IMR-90 (cell line): ENCODE measurements around the gene ZNF236. TPM values are rescaled to one million over a fixed set of nuclear protein-coding genes. Genes with fewer than 3 reads are reported as not detected.

Experiments used
- ATAC-seq: fragments of 200-7000 bp; cut with Tn5 transposase; 2 replicates; pipeline ENCODE4 v1.9.1; 2020; ENCODE audit warnings: low read depth, mild to moderate bottlenecking, moderate library complexity
- BruUV-seq: library from RNA; stranded (reverse); fragments of 400-500 nt; replicated peaks from 2 replicates; lab custom pipeline; 2021; lab: Mats Ljungman, UMichigan
- CTCF ChIA-PET: fragments of 300-600 bp; formaldehyde crosslinking; extraction: SDS; loops from one replicate; lab custom pipeline; 2021; ENCODE audit warnings: antibody characterized with exemption; lab: Yijun Ruan, JAX
- POLR2A ChIA-PET: fragments of 300-600 bp; sonication (Branson Sonifier 250); formaldehyde crosslinking; loops from one replicate; lab custom pipeline; 2022; ENCODE audit warnings: antibody characterized with exemption; ENCODE audit not compliant: unreplicated experiment; lab: Charles Lee
- DNase-seq: peaks from one replicate; pipeline ENCODE4 v3.0.0; 2013
- H2AFZ ChIP-seq: replicated peaks from 2 replicates; pipeline ENCODE3; 2013; ENCODE audit warnings: low read length, mild to moderate bottlenecking; ENCODE audit not compliant: poor library complexity
- H2AK5ac ChIP-seq: 2 replicates; pipeline ENCODE4 v1.6.1; 2013; ENCODE audit warnings: low read depth, low read length, inconsistent platforms
- H2AK9ac ChIP-seq: replicated peaks from 2 replicates; pipeline ENCODE3; 2013; ENCODE audit warnings: mild to moderate bottlenecking, low read depth, low read length, moderate library complexity; ENCODE audit not compliant: poor library complexity
- H2BK120ac ChIP-seq: 2 replicates; pipeline ENCODE4 v1.6.1; 2013; ENCODE audit warnings: low read depth, low read length, inconsistent platforms
- H2BK15ac ChIP-seq: 3 replicates; pipeline ENCODE4 v1.6.1; 2013; ENCODE audit warnings: low read depth, low read length, inconsistent platforms
- H2BK20ac ChIP-seq: 2 replicates; pipeline ENCODE4 v1.6.1; 2013; ENCODE audit warnings: low read depth, mild to moderate bottlenecking, inconsistent platforms, low read length, moderate library complexity
- H2BK5ac ChIP-seq: 2 replicates; pipeline ENCODE4 v1.6.1; 2013; ENCODE audit warnings: mild to moderate bottlenecking, low read depth, low read length, inconsistent platforms; ENCODE audit not compliant: poor library complexity, severe bottlenecking
- H3K14ac ChIP-seq: replicated peaks from 2 replicates; pipeline ENCODE4 v1.6.1; 2013; ENCODE audit warnings: low read depth, low read length, inconsistent platforms
- H3K18ac ChIP-seq: 2 replicates; pipeline ENCODE4 v1.6.1; 2013; ENCODE audit warnings: low read depth, low read length, control low read depth
- H3K23ac ChIP-seq: 2 replicates; pipeline ENCODE4 v1.6.1; 2013; ENCODE audit warnings: low read depth, low read length, inconsistent platforms
- H3K27ac ChIP-seq: 2 replicates; pipeline ENCODE4 v1.5.1; 2013; ENCODE audit warnings: mild to moderate bottlenecking, control low read depth, low read length; ENCODE audit not compliant: insufficient read depth
- H3K27me3 ChIP-seq: 2 replicates; pipeline ENCODE4 v1.6.1; 2013; ENCODE audit warnings: low read length; ENCODE audit not compliant: control insufficient read depth, insufficient read depth
- H3K36me3 ChIP-seq: 2 replicates; pipeline ENCODE4 v1.6.1; 2013; ENCODE audit warnings: low read length, mixed read lengths; ENCODE audit not compliant: control insufficient read depth, insufficient read depth
- H3K4ac ChIP-seq: 2 replicates; pipeline ENCODE4 v1.6.1; 2013; ENCODE audit warnings: low read depth, low read length, inconsistent platforms
- H3K4me1 ChIP-seq: 2 replicates; pipeline ENCODE4 v1.6.1; 2013; ENCODE audit warnings: low read length, mixed read lengths; ENCODE audit not compliant: control insufficient read depth, insufficient read depth
- H3K4me2 ChIP-seq: 2 replicates; pipeline ENCODE4 v1.6.1; 2013; ENCODE audit warnings: low read depth, mild to moderate bottlenecking, control low read depth, low read length, moderate library complexity
- H3K4me3 ChIP-seq: 2 replicates; pipeline ENCODE4 v1.5.1; 2013; ENCODE audit warnings: low read depth, mild to moderate bottlenecking, control low read depth, low read length, moderate library complexity; ENCODE audit not compliant: insufficient read depth
- H3K56ac ChIP-seq: 2 replicates; pipeline ENCODE4 v1.6.1; 2013; ENCODE audit warnings: low read length, inconsistent platforms; ENCODE audit not compliant: insufficient read depth; ENCODE audit errors: extremely low read depth
- H3K79me1 ChIP-seq, 2 experiments: 2 replicates each; pipeline ENCODE4 v1.6.1; 2013; ENCODE audit warnings: low read length in 2 of 2, inconsistent platforms in 1 of 2, low read depth in 1 of 2
- H3K9ac ChIP-seq: 2 replicates; pipeline ENCODE4 v1.6.1; 2013; ENCODE audit warnings: low read depth, low read length, control low read depth
- H3K9me1 ChIP-seq: 2 replicates; pipeline ENCODE4 v1.6.1; 2013; ENCODE audit warnings: low read length, inconsistent platforms; ENCODE audit not compliant: insufficient read depth
- H3K9me3 ChIP-seq: 2 replicates; pipeline ENCODE4 v1.6.1; 2013; ENCODE audit warnings: low read length; ENCODE audit not compliant: control insufficient read depth, insufficient read depth
- H4K20me1 ChIP-seq: 2 replicates; pipeline ENCODE4 v1.6.1; 2013; ENCODE audit warnings: low read length, inconsistent platforms; ENCODE audit not compliant: insufficient read depth
- H4K5ac ChIP-seq: 2 replicates; pipeline ENCODE4 v1.6.1; 2013; ENCODE audit warnings: mild to moderate bottlenecking, low read depth, low read length, control low read depth
- H4K8ac ChIP-seq, 2 experiments: 2 replicates each; pipeline ENCODE4 v1.6.1; 2013; ENCODE audit warnings: low read depth in 2 of 2, low read length in 2 of 2, control low read depth in 1 of 2, inconsistent platforms in 1 of 2
- H4K91ac ChIP-seq: 2 replicates; pipeline ENCODE4 v1.6.1; 2013; ENCODE audit warnings: low read depth, low read length, inconsistent platforms; ENCODE audit not compliant: insufficient read depth
- FOS ChIP-seq: fragments of 150-350 bp; IDR thresholded peaks from 2 replicates; pipeline ENCODE4 v1.6.1; 2016; ENCODE audit warnings: low read depth, low read length
- MAFK ChIP-seq: IDR thresholded peaks from 2 replicates; pipeline ENCODE4 v1.6.1; 2012; ENCODE audit warnings: low read depth, low read length, improper control_type of control experiment
- MAZ ChIP-seq: IDR thresholded peaks from 2 replicates; pipeline ENCODE4 v1.6.1; 2012; ENCODE audit warnings: low read depth, mild to moderate bottlenecking, low read length, improper control_type of control experiment, moderate library complexity, borderline replicate concordance
- SMC3 ChIP-seq: fragments of 150-350 bp; IDR thresholded peaks from 2 replicates; pipeline ENCODE4 v1.6.1; 2016; ENCODE audit warnings: low read depth, mild to moderate bottlenecking, antibody characterized with exemption, low read length, moderate library complexity
- WGBS, 2 experiments: methylation state at CpG; one replicate each; pipeline versions ENCODE4 v1.1.5 to v1.1.7; 2013; ENCODE audit warnings: missing lambda C conversion rate in 2 of 2; ENCODE audit not compliant: insufficient read length in 1 of 2; ENCODE audit errors: extremely low coverage in 2 of 2; 5-methylcytosine and 5-hydroxymethylcytosine counted together
- dilution Hi-C: fragments of 300-500 bp; cut with HindIII; formaldehyde crosslinking; loops from one replicate; pipeline ENCODE4 v1.14.3; 2018; ENCODE audit warnings: low sequenced_read_pairs; ENCODE audit not compliant: unreplicated experiment
- in situ Hi-C: fragments of 300-500 bp; cut with MboI; formaldehyde crosslinking; loops from 3 replicates; pipeline ENCODE4 v1.14.3; 2019; ENCODE audit warnings: low sequenced_read_pairs, inconsistent platforms, mixed read lengths
- intact Hi-C: fragments of 100-400 bp; cut with micrococcal nuclease; formaldehyde crosslinking; loops from 2 replicates; pipeline ENCODE4 v1.10.0; 2022
- polyA plus RNA-seq, 3 experiments: library from polyadenylated mRNA; depleted of rRNA; stranded (reverse); fragments of >200 nt; gene quantifications; 2 replicates each; pipeline ENCODE4 v1.2.3, GENCODE V29; 2012; ENCODE audit warnings: low replicate concordance in 1 of 3
- total RNA-seq: library from RNA; depleted of rRNA; stranded (reverse); fragments of >200 nt; gene quantifications from 2 replicates; pipeline ENCODE4 v1.2.3, GENCODE V29; 2012
- TF ChIP-seq, protein P1 (sequence below): fragments of 150-350 bp; IDR thresholded peaks from 2 replicates; pipeline ENCODE4 v1.6.1; 2016; ENCODE audit warnings: low read depth, mild to moderate bottlenecking, low read length, moderate library complexity, borderline replicate concordance
- TF ChIP-seq, protein P2 (sequence below): fragments of 150-350 bp; IDR thresholded peaks from 2 replicates; pipeline ENCODE4 v1.6.1; 2017; ENCODE audit warnings: mild to moderate bottlenecking, antibody characterized with exemption, low read length, low read depth

The ZNF236 gene
- total and polyA plus RNA-seq, 2 of the 4 experiments (the other 2 are of a cell fraction), result 3.6 to 9.7 TPM

DNA sequence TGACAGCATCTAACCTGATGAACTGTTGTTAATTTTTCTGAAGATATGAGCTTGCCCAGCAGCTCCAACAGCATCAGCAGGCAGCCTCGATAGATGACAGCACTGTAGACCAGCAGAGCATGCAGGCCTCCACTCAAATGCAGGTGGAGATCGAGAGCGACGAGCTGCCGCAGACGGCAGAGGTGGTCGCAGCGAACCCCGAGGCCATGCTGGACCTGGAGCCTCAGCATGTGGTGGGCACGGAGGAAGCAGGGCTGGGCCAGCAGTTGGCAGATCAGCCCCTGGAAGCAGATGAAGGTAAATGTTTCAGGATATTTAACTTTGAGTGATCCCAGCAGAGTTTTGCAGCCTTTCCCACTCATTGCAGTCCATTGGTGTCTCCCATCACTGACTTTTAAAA is 85.9 kb downstream of the ZNF236 start:
- Histone ChIP-seq H3K4me3 (no peak overlapping the region), H2BK20ac (no peak overlapping the region), H3K36me3 (peaks cover 37% of the 10 kb centered on the region), H3K9me3 (no peaks in the 10 kb centered on the region), H3K56ac (no peak overlapping the region), H3K4me2 (no peak overlapping the region), H2AFZ (no peak overlapping the region), H2AK5ac (no peak overlapping the region), H2BK5ac (no peak overlapping the region), H4K5ac (no peak overlapping the region), H3K4ac (no peak overlapping the region), H4K8ac (no peak overlapping the region), H2BK120ac (no peak overlapping the region), H3K23ac (no peak overlapping the region), H3K4me1 (no peaks in the 10 kb centered on the region), H3K27me3 (no peaks in the 10 kb centered on the region), H2BK15ac (no peak overlapping the region), H4K91ac (no peak overlapping the region), H3K18ac (no peak overlapping the region), H2AK9ac (no peak overlapping the region), H3K79me1 (no peaks in the 10 kb centered on the region), H3K27ac (no peak overlapping the region), H3K9ac (no peak overlapping the region), H3K9me1 (no peaks in the 10 kb centered on the region), H3K14ac (no peak overlapping the region), H4K20me1 (no peaks in the 10 kb centered on the region)
- in situ Hi-C loops, result no loop called here
- WGBS, 2 experiments, result 100% methylated on average over 1 of the region's 10 CpGs; no CpG with 5 or more reads in 1 of the 2 experiments
- POLR2A ChIA-PET, result no interaction called here
- no TSS peak for BruUV-seq
- no peak for TF ChIP-seq MAZ
- TF ChIP-seq, protein P1, sequence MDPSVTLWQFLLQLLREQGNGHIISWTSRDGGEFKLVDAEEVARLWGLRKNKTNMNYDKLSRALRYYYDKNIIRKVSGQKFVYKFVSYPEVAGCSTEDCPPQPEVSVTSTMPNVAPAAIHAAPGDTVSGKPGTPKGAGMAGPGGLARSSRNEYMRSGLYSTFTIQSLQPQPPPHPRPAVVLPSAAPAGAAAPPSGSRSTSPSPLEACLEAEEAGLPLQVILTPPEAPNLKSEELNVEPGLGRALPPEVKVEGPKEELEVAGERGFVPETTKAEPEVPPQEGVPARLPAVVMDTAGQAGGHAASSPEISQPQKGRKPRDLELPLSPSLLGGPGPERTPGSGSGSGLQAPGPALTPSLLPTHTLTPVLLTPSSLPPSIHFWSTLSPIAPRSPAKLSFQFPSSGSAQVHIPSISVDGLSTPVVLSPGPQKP, result no peak
- no peak for TF ChIP-seq FOS
- no peak for TF ChIP-seq SMC3
- TF ChIP-seq, protein P2, sequence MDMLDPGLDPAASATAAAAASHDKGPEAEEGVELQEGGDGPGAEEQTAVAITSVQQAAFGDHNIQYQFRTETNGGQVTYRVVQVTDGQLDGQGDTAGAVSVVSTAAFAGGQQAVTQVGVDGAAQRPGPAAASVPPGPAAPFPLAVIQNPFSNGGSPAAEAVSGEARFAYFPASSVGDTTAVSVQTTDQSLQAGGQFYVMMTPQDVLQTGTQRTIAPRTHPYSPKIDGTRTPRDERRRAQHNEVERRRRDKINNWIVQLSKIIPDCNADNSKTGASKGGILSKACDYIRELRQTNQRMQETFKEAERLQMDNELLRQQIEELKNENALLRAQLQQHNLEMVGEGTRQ, result no peak
- no peak for TF ChIP-seq MAFK
- no peak for ATAC-seq
- no peak for DNase-seq
- intact Hi-C loops, result no loop called here
- CTCF ChIA-PET, result no interaction called here
- dilution Hi-C loops, result no loop called here
